Caco-2 (cell line): Measurements from ENCODE around the gene KCNIP4. TPM values are rescaled to one million over a fixed set of nuclear protein-coding genes. Genes with fewer than 3 reads are reported as not detected.
A peak's percentile ranks its signal among the peaks of the same experiment; 100 is the strongest.

Experiments used
- BruUV-seq: library from RNA; stranded (reverse); fragments of 400-500 nt; replicated peaks from 2 replicates; lab custom pipeline; 2021; lab: Mats Ljungman, UMichigan
- CTCF ChIA-PET: fragments of 300-600 bp; sonication (Branson Sonifier 250); formaldehyde crosslinking; loops from one replicate; lab custom pipeline; 2022; ENCODE audit warnings: antibody characterized with exemption; lab: Charles Lee
- POLR2A ChIA-PET: fragments of 300-600 bp; sonication (Branson Sonifier 250); formaldehyde crosslinking; loops from one replicate; lab custom pipeline; 2022; ENCODE audit warnings: antibody characterized with exemption; lab: Charles Lee
- DNase-seq, 2 experiments: peaks; one replicate each; pipeline versions ENCODE4 v3.0.0 to v3.0.0-alpha.2; 2020 to 2022
- H3K27me3 ChIP-seq: replicated peaks from 2 replicates; pipeline ENCODE4 v1.6.0; 2011; ENCODE audit warnings: low read length; ENCODE audit not compliant: control insufficient read depth, insufficient read depth
- H3K36me3 ChIP-seq: 2 replicates; pipeline ENCODE4 v1.5.1; 2011; ENCODE audit warnings: low read length; ENCODE audit not compliant: control insufficient read depth, insufficient read depth
- H3K4me1 ChIP-seq: fragments of 250-450 bp; sonication (Bioruptor Pico); 2 replicates; pipeline ENCODE4 v1.5.1; 2020; ENCODE audit warnings: mild to moderate bottlenecking
- H3K4me3 ChIP-seq: 2 replicates; pipeline ENCODE4 v1.5.1; 2011; ENCODE audit warnings: low read depth, mild to moderate bottlenecking, control low read depth, low read length
- H3K9me3 ChIP-seq: fragments of 250-450 bp; sonication (Bioruptor Pico); 2 replicates; pipeline ENCODE4 v1.5.1; 2020; ENCODE audit warnings: mild to moderate bottlenecking, moderate library complexity
- H3K27ac Mint-ChIP-seq: one replicate; pipeline ENCODE4 v1.8.0; 2022; ENCODE audit warnings: mixed read lengths; ENCODE audit not compliant: unreplicated experiment
- H3K27me3 Mint-ChIP-seq: one replicate; pipeline ENCODE4 v1.8.0; 2022; ENCODE audit warnings: mixed read lengths; ENCODE audit not compliant: insufficient read depth, unreplicated experiment
- H3K36me3 Mint-ChIP-seq: one replicate; pipeline ENCODE4 v1.8.0; 2022; ENCODE audit warnings: mild to moderate bottlenecking, mixed read lengths; ENCODE audit not compliant: insufficient read depth, unreplicated experiment
- H3K4me1 Mint-ChIP-seq: one replicate; pipeline ENCODE4 v1.8.0; 2022; ENCODE audit warnings: low read depth, mixed read lengths; ENCODE audit not compliant: unreplicated experiment
- H3K4me3 Mint-ChIP-seq: one replicate; pipeline ENCODE4 v1.8.0; 2022; ENCODE audit warnings: mild to moderate bottlenecking, moderate library complexity, mixed read lengths; ENCODE audit not compliant: unreplicated experiment
- H3K9me3 Mint-ChIP-seq: one replicate; pipeline ENCODE4 v1.8.0; 2022; ENCODE audit warnings: mixed read lengths; ENCODE audit not compliant: unreplicated experiment
- CTCF ChIP-seq, 2 experiments: fragments of 200-600 bp in 1 of 2; IDR thresholded peaks; 1 replicate in 1 of 2; 2 replicates in 1 of 2; pipeline versions ENCODE4 v1.5.1 to v1.8.0; 2011 to 2022; ENCODE audit warnings: antibody characterized with exemption in 1 of 2, control low read depth in 1 of 2, inconsistent platforms in 1 of 2, low read depth in 1 of 2, low read length in 1 of 2, mild to moderate bottlenecking in 1 of 2, moderate library complexity in 1 of 2; ENCODE audit not compliant: insufficient read depth in 1 of 2, severe bottlenecking in 1 of 2, unreplicated experiment in 1 of 2
- intact Hi-C: fragments of 100-400 bp; cut with micrococcal nuclease; formaldehyde crosslinking; loops from one replicate; pipeline ENCODE4 v1.10.0; 2022; ENCODE audit not compliant: unreplicated experiment
- total RNA-seq: library from RNA; stranded (reverse); gene quantifications from 2 replicates; pipeline ENCODE4 v1.2.3, GENCODE V29; 2022

Gene KCNIP4
- total RNA-seq, 1 experiment from 2014 or later, result not detected

DNA sequence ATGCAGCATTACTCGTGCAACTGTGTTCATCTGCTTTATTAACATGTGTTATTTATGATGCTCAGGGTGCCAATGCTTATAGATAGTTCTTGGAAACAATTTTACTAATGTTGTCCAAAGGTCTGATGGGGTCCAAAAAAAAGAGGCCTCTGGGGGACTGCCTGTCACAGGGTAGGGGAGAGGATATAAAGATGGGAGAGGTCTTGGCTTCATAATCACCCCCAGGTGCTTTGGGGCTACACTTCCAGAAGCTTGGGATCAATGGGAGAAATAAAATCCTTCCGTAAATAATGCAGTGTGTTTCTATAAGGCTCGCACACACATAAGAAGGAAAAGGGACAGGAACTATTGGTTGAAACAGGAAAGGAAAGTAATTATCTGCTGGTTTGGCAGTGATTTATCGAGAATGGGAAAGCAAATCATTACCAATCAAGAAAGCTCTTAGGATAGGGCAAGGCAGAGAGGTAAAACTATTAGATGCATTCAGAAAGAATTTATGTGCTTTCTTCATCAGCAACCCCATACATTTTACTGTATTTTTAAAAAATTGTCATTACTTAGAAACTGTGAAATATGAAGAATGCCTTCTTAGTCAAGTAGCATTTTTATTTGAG is 677.0 kb downstream of the KCNIP4 start:
- no peak for TF ChIP-seq CTCF (IDR thresholded peaks at IDR 0.05; ENCODE audit: insufficient read depth in 1 of 2, low read depth in 1 of 2, low read length in 1 of 2, severe bottlenecking in 1 of 2, unreplicated experiment in 1 of 2)
- Histone ChIP-seq H3K27me3 (no peaks in the 10 kb centered on the region), H3K4me1 (no peaks in the 10 kb centered on the region), H3K9me3 (no peaks in the 10 kb centered on the region), H3K36me3 (no peaks in the 10 kb centered on the region), H3K4me3 (no peak overlapping the region)
- H3K9me3 Mint-ChIP-seq, result no peaks in the 10 kb centered on the region
- H3K4me1 Mint-ChIP-seq, result no peaks in the 10 kb centered on the region
- no peaks in the 10 kb centered on the region for H3K36me3 Mint-ChIP-seq
- ChIA-PET CTCF (no interaction called here), POLR2A (no interaction called here)
- no peak overlapping the region for H3K4me3 Mint-ChIP-seq
- no peaks in the 10 kb centered on the region for H3K27me3 Mint-ChIP-seq
- H3K27ac Mint-ChIP-seq, result no peak overlapping the region
- intact Hi-C loops, result no loop called here
- DNase-seq, result no peak
- BruUV-seq, result no TSS peak

DNA sequence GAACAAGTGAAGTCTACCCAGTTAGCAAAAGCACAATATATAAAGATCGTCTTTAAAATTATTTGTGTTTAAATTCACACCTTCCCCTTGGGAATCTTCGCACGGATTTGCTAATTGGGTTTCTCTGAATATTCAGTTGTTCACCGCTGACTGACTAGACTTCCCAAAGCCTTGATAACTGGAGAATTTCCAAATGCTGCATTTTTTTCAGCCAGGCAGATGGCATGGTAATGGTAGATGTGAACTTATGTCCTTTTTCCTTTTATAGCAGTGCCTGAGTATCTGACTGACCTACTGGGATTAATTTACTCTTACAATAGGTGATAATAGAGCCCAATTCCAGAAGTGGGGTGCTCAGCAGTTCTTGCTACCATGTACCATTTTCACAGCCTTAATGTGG is 700.2 kb downstream of the KCNIP4 start:
- Mint-ChIP-seq H3K4me3 (no peak overlapping the region), H3K27ac (no peak overlapping the region)
- CTCF ChIA-PET, result no interaction called here

GRCh38 chr4:21242163-21242562 is 706.4 kb downstream of the KCNIP4 start:
- CTCF ChIA-PET, result no interaction called here
- no peak for TF ChIP-seq CTCF (IDR thresholded peaks at IDR 0.05; ENCODE audit: insufficient read depth in 1 of 2, low read depth in 1 of 2, low read length in 1 of 2, severe bottlenecking in 1 of 2, unreplicated experiment in 1 of 2)
- no peaks in the 10 kb centered on the region for H3K27me3 ChIP-seq
- no peak overlapping the region for H3K4me3 Mint-ChIP-seq
- peak overlapping the region; percentile 57 for H3K27ac Mint-ChIP-seq
- no peaks in the 10 kb centered on the region for H3K27me3 Mint-ChIP-seq
- peaks cover 6% of the 10 kb centered on the region; the same call in 1 of the 2 replicates for H3K9me3 ChIP-seq
- H3K4me3 ChIP-seq, result no peak overlapping the region
- H3K4me1 ChIP-seq, result peaks cover 17% of the 10 kb centered on the region
- no peaks in the 10 kb centered on the region for H3K9me3 Mint-ChIP-seq
- intact Hi-C loops, result loop anchor here (1.0 kb wide), 1 partner anchor 36 kb away; no protein-coding TSS in a partner anchor
- POLR2A ChIA-PET, result interaction anchor here (0.6 kb wide), 3 partner anchors 36 to 520 kb away, joined by 3 to 4 read pairs (median 3); no protein-coding TSS in a partner anchor
- peaks cover 6% of the 10 kb centered on the region for H3K4me1 Mint-ChIP-seq
- H3K36me3 Mint-ChIP-seq, result peaks cover 4% of the 10 kb centered on the region
- no TSS peak for BruUV-seq
- DNase-seq, result peak; percentile 41 to 58
- H3K36me3 ChIP-seq, result no peaks in the 10 kb centered on the region

More for the DNA sequence above, 700.2 kb downstream of the KCNIP4 start:
- Mint-ChIP-seq H3K4me1 (peaks cover 6% of the 10 kb centered on the region), H3K36me3 (no peaks in the 10 kb centered on the region), H3K9me3 (no peaks in the 10 kb centered on the region), H3K27me3 (no peaks in the 10 kb centered on the region)
- Histone ChIP-seq H3K27me3 (no peaks in the 10 kb centered on the region), H3K9me3 (no peaks in the 10 kb centered on the region), H3K4me1 (no peaks in the 10 kb centered on the region; the same call in none of the 2 replicates), H3K36me3 (no peaks in the 10 kb centered on the region), H3K4me3 (no peak overlapping the region)
- no peak for DNase-seq
- POLR2A ChIA-PET, result no interaction called here
- no TSS peak for BruUV-seq
- intact Hi-C loops, result no loop called here
- TF ChIP-seq CTCF (IDR thresholded peaks at IDR 0.05; ENCODE audit: insufficient read depth in 1 of 2, low read depth in 1 of 2, low read length in 1 of 2, severe bottlenecking in 1 of 2, unreplicated experiment in 1 of 2), result no peak
